Globus pallidus (tissue), 1 donor: ENCODE results near the gene CBLL1.

ENCODE experiments used
- DNase-seq: peaks from one replicate; pipeline ENCODE4 v3.0.0-alpha.2; 2015; ENCODE audit warnings: low spot score

Gene CBLL1

DNA sequence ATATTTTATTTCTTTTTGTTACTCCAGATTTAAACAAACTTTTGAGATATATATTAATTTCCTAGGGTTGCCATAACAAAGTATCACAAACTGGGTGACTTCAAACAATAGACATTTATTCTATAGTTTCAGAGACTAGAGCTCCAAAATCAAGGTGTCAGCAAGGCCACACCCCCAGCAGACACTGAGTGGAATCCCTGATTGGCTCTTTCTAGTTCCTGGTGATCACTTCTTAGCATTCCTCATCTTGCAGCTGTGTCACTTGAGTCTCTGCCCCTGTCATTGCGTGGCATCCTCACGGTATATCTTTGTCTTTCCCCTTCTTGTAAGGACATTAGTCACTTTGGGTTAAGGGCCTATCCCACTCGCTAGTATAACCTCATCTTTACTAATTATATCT, 66.7 kb downstream of the CBLL1 start:
- no peak for DNase-seq
